ENCODE measurements around the gene GLIS1.

GRCh38 chr1:53640701-53641075 lies 98.3 kb downstream of the GLIS1 start:
- TF ChIP-seq, protein P1, sequence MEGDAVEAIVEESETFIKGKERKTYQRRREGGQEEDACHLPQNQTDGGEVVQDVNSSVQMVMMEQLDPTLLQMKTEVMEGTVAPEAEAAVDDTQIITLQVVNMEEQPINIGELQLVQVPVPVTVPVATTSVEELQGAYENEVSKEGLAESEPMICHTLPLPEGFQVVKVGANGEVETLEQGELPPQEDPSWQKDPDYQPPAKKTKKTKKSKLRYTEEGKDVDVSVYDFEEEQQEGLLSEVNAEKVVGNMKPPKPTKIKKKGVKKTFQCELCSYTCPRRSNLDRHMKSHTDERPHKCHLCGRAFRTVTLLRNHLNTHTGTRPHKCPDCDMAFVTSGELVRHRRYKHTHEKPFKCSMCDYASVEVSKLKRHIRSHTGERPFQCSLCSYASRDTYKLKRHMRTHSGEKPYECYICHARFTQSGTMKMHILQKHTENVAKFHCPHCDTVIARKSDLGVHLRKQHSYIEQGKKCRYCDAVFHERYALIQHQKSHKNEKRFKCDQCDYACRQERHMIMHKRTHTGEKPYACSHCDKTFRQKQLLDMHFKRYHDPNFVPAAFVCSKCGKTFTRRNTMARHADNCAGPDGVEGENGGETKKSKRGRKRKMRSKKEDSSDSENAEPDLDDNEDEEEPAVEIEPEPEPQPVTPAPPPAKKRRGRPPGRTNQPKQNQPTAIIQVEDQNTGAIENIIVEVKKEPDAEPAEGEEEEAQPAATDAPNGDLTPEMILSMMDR (IDR thresholded peaks at IDR 0.05): no peak
- TF ChIP-seq POLR2A (IDR thresholded peaks at IDR 0.05): no peak
